Astrocyte (in vitro differentiated cells and primary cell): Measurements from ENCODE around the gene ECT2. TPM values are rescaled to one million over a fixed set of nuclear protein-coding genes. Genes with fewer than 3 reads are reported as not detected.

ENCODE experiments used
- DNase-seq: peaks from one replicate; pipeline ENCODE4 v3.0.0-alpha.2; 2010; ENCODE audit warnings: low read depth
- FAIRE-seq: peaks from 2 replicates; lab custom pipeline; 2011; peaks lifted over from hg19 to GRCh38; lab: Jason Lieb, UNC
- H2AFZ ChIP-seq: 2 replicates; pipeline ENCODE4 v1.6.0; 2012; ENCODE audit warnings: low read depth, low read length, inconsistent platforms
- H3K27ac ChIP-seq: 2 replicates; pipeline ENCODE4 v1.5.1; 2011; ENCODE audit warnings: low read depth, low read length, inconsistent platforms
- H3K27me3 ChIP-seq: 2 replicates; pipeline ENCODE4 v1.6.0; 2011; ENCODE audit warnings: low read length, inconsistent platforms; ENCODE audit not compliant: insufficient read depth
- H3K36me3 ChIP-seq: 2 replicates; pipeline ENCODE4 v1.5.1; 2011; ENCODE audit warnings: low read length, inconsistent platforms; ENCODE audit not compliant: insufficient read depth
- H3K4me1 ChIP-seq: 2 replicates; pipeline ENCODE4 v1.5.1; 2011; ENCODE audit warnings: low read length, inconsistent platforms; ENCODE audit not compliant: insufficient read depth
- H3K4me2 ChIP-seq: 2 replicates; pipeline ENCODE4 v1.6.0; 2012; ENCODE audit warnings: low read length, inconsistent platforms
- H3K4me3 ChIP-seq: 2 replicates; pipeline ENCODE4 v1.5.1; 2011; ENCODE audit warnings: low read depth, mild to moderate bottlenecking, low read length, inconsistent platforms; ENCODE audit not compliant: insufficient read depth
- H3K79me2 ChIP-seq: 2 replicates; pipeline ENCODE4 v1.6.0; 2012; ENCODE audit warnings: mild to moderate bottlenecking, low read length, inconsistent platforms; ENCODE audit not compliant: insufficient read depth
- H3K9ac ChIP-seq: 2 replicates; pipeline ENCODE4 v1.6.0; 2012; ENCODE audit warnings: mild to moderate bottlenecking, low read length, inconsistent platforms
- H3K9me3 ChIP-seq: 2 replicates; pipeline ENCODE4 v1.5.1; 2012; ENCODE audit warnings: low read depth, mild to moderate bottlenecking, low read length, inconsistent platforms; ENCODE audit not compliant: insufficient read depth
- H4K20me1 ChIP-seq: 2 replicates; pipeline ENCODE4 v1.6.0; 2012; ENCODE audit warnings: low read length, inconsistent platforms; ENCODE audit not compliant: insufficient read depth
- H3K27ac Mint-ChIP-seq: one replicate; pipeline ENCODE4 v1.8.0; 2021; ENCODE audit warnings: mild to moderate bottlenecking, mixed read lengths; ENCODE audit not compliant: unreplicated experiment
- H3K27me3 Mint-ChIP-seq: one replicate; pipeline ENCODE4 v1.8.0; 2021; ENCODE audit warnings: low read depth, mixed read lengths; ENCODE audit not compliant: unreplicated experiment
- H3K36me3 Mint-ChIP-seq: one replicate; pipeline ENCODE4 v1.8.0; 2021; ENCODE audit warnings: low read depth, mixed read lengths; ENCODE audit not compliant: unreplicated experiment
- H3K4me1 Mint-ChIP-seq: one replicate; pipeline ENCODE4 v1.8.0; 2021; ENCODE audit warnings: low read depth, mixed read lengths; ENCODE audit not compliant: unreplicated experiment
- H3K4me3 Mint-ChIP-seq: one replicate; pipeline ENCODE4 v1.8.0; 2021; ENCODE audit warnings: mild to moderate bottlenecking, moderate library complexity, mixed read lengths; ENCODE audit not compliant: unreplicated experiment
- H3K9me3 Mint-ChIP-seq: one replicate; pipeline ENCODE4 v1.8.0; 2021; ENCODE audit warnings: mild to moderate bottlenecking, mixed read lengths; ENCODE audit not compliant: unreplicated experiment
- EZH2 ChIP-seq: IDR thresholded peaks from 2 replicates; pipeline ENCODE4 v1.6.1; 2012; ENCODE audit warnings: mild to moderate bottlenecking, low read length, inconsistent platforms; ENCODE audit not compliant: insufficient read depth
- total RNA-seq: library from RNA; stranded (reverse); gene quantifications from 2 replicates; pipeline ENCODE4 v1.2.1, GENCODE V29; 2021
- TF ChIP-seq, protein P1 (sequence below): IDR thresholded peaks from 2 replicates; pipeline ENCODE4 v1.5.1; 2011; ENCODE audit warnings: low read depth, mild to moderate bottlenecking, inconsistent platforms, low read length, moderate library complexity; ENCODE audit not compliant: insufficient read depth

The ECT2 gene
- total RNA-seq, 1 donor from 2014 or later, result 16.4 TPM

DNA sequence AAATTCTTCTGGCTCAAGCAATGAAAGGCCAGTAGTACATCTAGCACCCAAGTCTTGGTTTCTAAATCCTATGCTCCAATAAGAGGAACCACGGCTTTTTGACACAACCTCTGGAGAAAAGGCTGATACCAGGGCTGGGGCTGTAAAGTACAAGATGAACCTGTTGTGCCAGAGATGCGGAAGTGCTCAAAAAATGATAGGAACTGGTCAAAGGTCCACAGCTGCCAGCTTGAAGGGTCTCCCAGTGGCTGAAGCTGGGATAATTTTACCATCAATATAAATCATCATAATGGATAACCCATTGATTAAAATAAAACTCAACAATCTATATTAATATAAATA lies 39.1 kb upstream of the ECT2 start:
- H3K79me2 ChIP-seq, result peaks cover 38% of the 10 kb centered on the region
- FAIRE-seq (no peak), DNase-seq (no peak)
- Mint-ChIP-seq H3K36me3 (no peaks in the 10 kb centered on the region), H3K27ac (peak overlapping the region; percentile 84), H3K27me3 (no peaks in the 10 kb centered on the region), H3K9me3 (no peaks in the 10 kb centered on the region), H3K4me3 (peak overlapping the region; percentile 92), H3K4me1 (peaks cover 8% of the 10 kb centered on the region)
- peak overlapping the region; percentile 97 for H3K27ac ChIP-seq
- peak overlapping the region; percentile 31 for H2AFZ ChIP-seq
- H3K9ac ChIP-seq, result peak overlapping the region; percentile 89
- H3K4me1 ChIP-seq, result peaks cover 13% of the 10 kb centered on the region
- TF ChIP-seq, protein P1, sequence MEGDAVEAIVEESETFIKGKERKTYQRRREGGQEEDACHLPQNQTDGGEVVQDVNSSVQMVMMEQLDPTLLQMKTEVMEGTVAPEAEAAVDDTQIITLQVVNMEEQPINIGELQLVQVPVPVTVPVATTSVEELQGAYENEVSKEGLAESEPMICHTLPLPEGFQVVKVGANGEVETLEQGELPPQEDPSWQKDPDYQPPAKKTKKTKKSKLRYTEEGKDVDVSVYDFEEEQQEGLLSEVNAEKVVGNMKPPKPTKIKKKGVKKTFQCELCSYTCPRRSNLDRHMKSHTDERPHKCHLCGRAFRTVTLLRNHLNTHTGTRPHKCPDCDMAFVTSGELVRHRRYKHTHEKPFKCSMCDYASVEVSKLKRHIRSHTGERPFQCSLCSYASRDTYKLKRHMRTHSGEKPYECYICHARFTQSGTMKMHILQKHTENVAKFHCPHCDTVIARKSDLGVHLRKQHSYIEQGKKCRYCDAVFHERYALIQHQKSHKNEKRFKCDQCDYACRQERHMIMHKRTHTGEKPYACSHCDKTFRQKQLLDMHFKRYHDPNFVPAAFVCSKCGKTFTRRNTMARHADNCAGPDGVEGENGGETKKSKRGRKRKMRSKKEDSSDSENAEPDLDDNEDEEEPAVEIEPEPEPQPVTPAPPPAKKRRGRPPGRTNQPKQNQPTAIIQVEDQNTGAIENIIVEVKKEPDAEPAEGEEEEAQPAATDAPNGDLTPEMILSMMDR, result no peak
- TF ChIP-seq EZH2, result no peak
- peaks cover 7% of the 10 kb centered on the region for H4K20me1 ChIP-seq
- H3K27me3 ChIP-seq, result no peaks in the 10 kb centered on the region
- H3K9me3 ChIP-seq, result no peaks in the 10 kb centered on the region
- H3K36me3 ChIP-seq, result no peaks in the 10 kb centered on the region
- peak overlapping the region; percentile 92 for H3K4me2 ChIP-seq
- H3K4me3 ChIP-seq, result peak overlapping the region; percentile 82

DNA sequence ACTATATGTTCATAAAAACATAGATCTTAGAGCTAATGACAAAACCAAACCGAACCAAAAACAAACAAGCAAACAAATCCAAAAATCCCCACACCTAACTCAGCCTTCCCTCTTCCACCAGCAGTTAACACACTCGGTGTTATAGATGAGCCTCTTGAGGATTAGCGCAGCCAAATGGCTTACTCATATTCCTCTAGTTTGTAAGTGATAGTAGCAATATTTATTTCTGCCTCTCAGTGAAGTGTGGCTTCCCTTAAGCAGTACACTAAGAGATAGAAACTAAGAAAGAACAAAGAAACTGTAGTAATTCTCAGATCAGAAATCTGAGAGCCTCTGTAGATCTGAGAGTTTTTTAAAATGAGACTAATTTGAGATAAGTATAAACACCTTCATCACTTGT lies 37.2 kb upstream of the ECT2 start:
- H3K36me3 ChIP-seq, result no peaks in the 10 kb centered on the region
- H3K9ac ChIP-seq, result no peak overlapping the region
- peaks cover 8% of the 10 kb centered on the region for H3K4me1 Mint-ChIP-seq
- peaks cover 7% of the 10 kb centered on the region for H4K20me1 ChIP-seq
- FAIRE-seq, result no peak
- no peak overlapping the region for H2AFZ ChIP-seq
- H3K36me3 Mint-ChIP-seq, result no peaks in the 10 kb centered on the region
- peaks cover 23% of the 10 kb centered on the region for H3K79me2 ChIP-seq
- peaks cover 13% of the 10 kb centered on the region for H3K4me1 ChIP-seq
- no peaks in the 10 kb centered on the region for H3K27me3 Mint-ChIP-seq
- H3K9me3 ChIP-seq, result no peaks in the 10 kb centered on the region
- H3K4me3 Mint-ChIP-seq, result no peak overlapping the region
- H3K4me2 ChIP-seq, result no peak overlapping the region
- TF ChIP-seq, protein P1, result no peak
- no peak for TF ChIP-seq EZH2
- H3K27ac ChIP-seq, result no peak overlapping the region
- H3K9me3 Mint-ChIP-seq, result no peaks in the 10 kb centered on the region
- no peaks in the 10 kb centered on the region for H3K27me3 ChIP-seq
- no peak overlapping the region for H3K27ac Mint-ChIP-seq
- no peak overlapping the region for H3K4me3 ChIP-seq
- no peak for DNase-seq

DNA sequence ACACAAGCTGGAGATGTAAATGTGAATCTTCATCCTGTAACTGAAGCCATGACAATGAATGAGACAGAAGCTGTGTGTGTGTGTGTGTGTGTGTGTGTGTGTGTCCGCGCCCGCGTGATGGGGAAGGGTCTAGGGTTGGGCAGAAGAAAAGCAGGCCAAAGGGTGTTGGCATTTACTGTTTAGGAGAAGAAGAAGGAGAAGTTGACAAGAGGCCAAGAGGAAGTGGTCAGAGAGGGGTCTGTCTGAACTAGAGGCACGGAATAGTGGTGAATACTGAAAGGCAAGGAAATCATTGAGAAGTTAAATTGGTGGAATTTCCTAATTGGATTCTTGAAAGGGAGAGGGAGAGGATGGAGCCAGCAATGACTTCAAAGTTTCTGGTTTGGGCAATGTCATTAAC lies 34.0 kb upstream of the ECT2 start:
- Histone ChIP-seq H3K36me3 (no peaks in the 10 kb centered on the region), H3K4me3 (no peak overlapping the region), H4K20me1 (no peaks in the 10 kb centered on the region), H3K79me2 (no peaks in the 10 kb centered on the region), H2AFZ (peak overlapping the region; percentile 2), H3K27me3 (no peaks in the 10 kb centered on the region), H3K27ac (no peak overlapping the region), H3K4me2 (no peak overlapping the region), H3K4me1 (no peaks in the 10 kb centered on the region), H3K9me3 (peaks cover 4% of the 10 kb centered on the region), H3K9ac (no peak overlapping the region)
- H3K36me3 Mint-ChIP-seq, result peaks cover 1% of the 10 kb centered on the region
- no peak overlapping the region for H3K27ac Mint-ChIP-seq
- FAIRE-seq (no peak), DNase-seq (no peak)
- no peak overlapping the region for H3K4me3 Mint-ChIP-seq
- TF ChIP-seq, protein P1, result no peak
- TF ChIP-seq EZH2, result no peak
- peaks cover 12% of the 10 kb centered on the region for H3K9me3 Mint-ChIP-seq
- no peaks in the 10 kb centered on the region for H3K27me3 Mint-ChIP-seq
- H3K4me1 Mint-ChIP-seq, result no peaks in the 10 kb centered on the region
